Stimulated activated CD8-positive, alpha-beta memory T cell treated with anti-CD3 and anti-CD28 coated beads, Interleukin-7, amount 100 ng/mL, for 48 hours (primary cell): ENCODE results near the gene PAQR6.
"Not testable (repeated sequence)": the region's sequence is repeated elsewhere in the genome, so short reads cannot be mapped to it uniquely, and the experiment has no call there.

Experiments used
- DNase-seq, 2 donors: peaks; one replicate each; pipeline ENCODE4 v3.0.0-alpha.2; 2020; ENCODE audit warnings: low read depth in 1 of 2; ENCODE audit errors: extremely low read depth in 1 of 2

The PAQR6 gene

DNA sequence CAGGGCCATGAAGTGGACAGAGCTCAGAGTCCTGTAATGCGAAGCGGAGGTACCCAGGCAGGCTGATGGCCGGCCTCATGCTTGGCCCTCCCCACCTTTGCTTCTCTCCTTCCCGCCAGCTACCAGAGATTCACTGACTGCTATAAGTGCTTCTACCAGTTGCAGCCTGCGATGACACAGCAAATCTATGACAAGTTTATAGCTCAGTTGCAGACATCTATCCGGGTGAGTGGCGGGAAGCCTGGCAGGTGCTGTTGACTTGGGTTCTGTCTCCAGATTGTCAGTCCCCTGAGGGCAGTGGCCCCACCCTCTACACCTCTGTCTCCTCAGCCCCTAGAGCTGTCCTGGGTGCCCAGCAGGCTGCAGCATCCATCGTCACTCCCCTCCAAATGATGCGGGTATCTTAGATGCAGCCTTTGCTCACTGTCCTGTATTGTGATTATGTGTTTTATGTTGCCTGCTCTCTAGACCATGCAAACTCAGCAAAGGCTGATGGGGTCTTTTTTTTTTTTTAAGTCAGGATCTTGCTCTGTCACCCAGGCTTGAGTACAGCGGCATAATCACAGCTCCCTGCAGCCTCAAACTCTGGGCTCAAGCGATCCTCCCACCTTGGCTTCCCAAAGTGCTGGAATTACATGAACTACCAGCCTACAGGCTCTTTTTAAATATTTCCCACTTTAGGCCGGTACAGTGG, 15.5 kb downstream of the PAQR6 start:
- DNase-seq, result no peak

DNA sequence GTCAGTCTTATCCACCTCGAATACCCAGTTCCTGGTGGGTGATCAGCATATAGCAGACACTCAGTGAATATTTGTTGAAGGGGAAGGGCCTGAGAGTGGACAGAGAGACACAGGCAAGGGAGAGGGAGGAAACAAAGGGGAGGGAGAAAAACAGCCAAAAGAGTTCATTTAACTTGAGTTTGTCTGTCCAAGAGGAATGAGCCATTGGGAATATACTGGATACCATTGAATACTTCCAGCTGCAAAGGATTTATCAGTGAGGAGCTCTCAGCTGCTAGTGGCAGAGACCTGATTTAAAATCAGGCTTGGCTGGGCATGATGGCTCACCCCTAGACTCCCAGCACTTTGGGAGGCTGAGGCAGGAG, 17.4 kb downstream of the PAQR6 start:
- DNase-seq, result no peak

DNA sequence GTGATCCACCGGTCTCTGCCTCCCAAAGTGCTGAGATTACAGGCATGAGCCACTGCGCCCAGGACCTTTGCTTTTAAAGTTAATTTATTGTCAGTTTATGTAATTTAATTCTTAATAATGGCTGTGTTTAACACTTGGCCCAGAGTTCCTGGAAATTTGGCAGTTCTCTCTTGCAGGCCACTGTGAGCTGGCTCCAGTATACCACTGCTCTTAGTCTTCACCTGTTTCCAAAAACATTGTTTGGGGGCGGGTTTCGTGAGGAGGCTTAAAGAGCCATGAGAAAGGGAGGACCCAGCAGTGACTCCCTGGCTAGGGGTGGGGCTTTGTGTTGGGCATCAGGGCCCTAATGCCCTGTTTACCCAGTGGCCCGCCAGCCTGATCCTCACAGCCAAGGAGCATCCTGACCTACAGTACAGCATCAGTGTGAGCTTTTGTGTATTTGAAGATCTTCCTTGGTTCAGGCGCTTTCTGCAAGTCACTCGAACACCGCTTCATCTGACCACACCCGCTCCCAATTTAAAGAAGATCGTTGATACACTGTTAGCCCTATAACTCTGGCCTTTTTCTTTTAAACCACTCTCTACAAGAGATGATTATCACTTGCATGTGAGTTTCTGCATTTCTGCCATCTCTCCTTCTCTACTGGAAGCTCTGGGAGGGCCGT, 17.9 kb downstream of the PAQR6 start:
- no peak for DNase-seq

DNA sequence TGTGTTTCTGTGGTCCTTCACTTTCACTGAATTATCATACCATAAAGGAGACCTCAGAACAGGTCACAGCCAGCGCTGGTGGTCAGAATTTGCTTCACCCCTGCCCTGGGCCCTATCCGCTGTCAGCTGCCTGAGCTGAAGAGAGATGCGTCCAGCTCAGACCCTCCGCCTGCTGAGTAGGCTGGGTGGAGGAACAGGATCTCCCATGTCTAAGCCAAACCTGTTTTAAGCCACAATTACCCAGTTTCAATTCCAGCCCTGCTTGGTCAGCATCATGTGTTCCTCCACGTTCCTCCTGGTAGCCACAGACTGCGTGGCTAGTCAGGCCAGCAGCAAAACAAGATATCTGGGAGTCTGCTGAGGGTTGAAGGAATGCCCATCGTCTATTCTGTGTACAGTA, 19.4 kb downstream of the PAQR6 start:
- DNase-seq, result no peak

DNA sequence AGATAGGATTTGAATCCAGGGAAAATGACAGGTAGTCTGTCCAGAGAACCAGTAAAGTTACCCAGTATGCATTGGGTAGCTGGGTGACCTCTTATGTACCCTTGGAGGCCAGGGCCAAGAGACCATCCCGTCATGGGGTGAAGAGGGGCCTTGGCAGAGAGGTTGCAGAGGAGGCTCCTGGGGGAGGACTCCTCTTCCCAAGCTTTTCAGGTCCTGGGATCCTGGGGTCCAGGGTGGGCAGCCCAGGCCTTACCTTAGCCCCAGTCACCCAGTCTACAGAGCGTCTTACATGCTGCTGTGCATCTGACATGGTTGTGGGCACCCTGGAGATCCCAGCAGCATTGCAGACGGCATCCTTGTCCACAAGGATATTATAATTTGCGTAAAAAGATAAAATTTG, 21.1 kb downstream of the PAQR6 start:
- no peak for DNase-seq

DNA sequence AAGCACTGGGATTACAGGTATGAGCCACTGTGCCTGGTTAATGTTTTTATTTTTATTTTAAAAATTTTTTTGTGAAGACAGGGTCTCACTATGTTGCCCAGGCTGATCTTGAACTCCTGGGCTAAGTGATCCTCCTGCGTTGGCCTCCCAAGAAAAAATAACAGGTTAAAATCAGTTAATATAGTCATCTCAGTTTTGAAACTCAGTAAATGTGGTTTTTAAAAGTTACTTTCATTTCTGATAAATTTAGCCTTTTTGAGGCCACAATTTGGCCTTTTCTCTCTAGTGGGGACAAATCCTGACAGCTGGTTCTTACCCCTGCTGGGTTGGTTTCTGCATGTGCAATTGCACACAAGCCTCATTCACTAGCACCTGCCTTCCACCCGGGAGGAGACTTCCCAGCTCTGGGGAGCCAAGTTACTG, 21.7 kb downstream of the PAQR6 start:
- DNase-seq, result no peak

DNA sequence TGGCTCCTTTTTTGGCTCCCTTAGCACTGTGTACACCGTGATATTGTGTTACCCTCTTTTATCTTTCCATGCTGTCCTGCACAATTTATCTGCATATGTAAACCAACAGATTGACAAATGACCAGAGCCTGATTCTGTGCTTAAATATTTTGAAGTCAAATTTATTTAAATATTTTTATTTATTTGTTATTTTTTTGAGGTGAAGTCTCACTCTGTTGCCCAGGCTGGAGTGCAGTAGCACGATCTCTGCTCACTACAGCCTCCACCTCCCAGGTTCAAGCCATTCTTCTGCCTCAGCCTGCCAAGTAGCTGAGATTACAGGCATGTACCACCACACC, 22.2 kb downstream of the PAQR6 start:
- no peak for DNase-seq

DNA sequence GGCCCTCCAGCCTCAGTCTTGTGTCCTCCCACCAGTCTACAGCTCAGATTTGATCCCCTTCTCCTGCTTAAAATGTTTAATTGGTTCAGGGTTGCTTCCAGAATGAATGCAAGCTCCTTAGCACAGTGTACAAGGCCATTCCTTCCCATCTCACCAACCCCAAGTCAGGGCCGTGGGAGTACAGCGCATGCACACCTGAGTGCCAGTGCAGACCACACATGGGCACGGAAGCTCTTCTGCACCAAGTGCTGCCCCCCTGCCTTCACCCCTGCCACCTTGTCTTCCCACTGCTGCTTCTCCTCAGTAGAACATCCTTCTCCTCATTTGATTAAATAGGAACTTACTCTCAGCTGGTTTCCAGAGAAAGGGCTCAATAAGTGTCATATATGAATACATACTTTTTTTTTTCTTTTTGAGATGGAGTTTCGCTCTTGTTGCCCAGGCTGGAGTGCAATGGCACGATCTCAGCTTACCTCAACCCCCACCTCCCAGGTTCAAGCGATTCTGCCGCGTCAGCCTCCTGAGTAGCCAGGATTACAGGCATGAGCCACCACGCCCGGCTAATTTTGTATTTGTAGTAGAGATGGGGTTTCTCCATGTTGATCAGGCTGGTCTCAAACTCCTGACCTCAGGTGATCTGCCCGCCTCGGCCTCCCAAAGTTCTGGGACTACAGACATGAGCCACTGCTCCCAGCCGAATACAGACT, 25.7 kb downstream of the PAQR6 start:
- no peak for DNase-seq

DNA sequence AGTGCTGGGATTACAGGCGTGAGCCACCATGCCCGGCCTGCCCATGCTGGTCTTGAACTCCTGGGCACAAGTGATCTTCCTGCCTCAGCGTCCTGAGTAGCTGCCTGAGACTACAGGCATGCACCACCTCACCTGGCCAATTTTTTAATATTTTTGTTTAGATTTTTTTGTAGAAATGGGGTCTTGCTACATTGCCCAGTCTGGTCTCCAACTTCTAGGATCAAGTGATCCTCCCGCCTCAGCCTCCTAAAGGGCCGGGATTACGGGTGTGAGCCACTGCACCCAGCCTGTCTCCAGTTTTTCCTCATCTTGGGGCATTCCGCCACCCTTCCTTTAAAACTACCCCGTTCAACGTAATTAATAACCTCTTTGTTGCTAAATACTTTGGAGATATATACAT, 27.6 kb downstream of the PAQR6 start:
- DNase-seq, result no peak

DNA sequence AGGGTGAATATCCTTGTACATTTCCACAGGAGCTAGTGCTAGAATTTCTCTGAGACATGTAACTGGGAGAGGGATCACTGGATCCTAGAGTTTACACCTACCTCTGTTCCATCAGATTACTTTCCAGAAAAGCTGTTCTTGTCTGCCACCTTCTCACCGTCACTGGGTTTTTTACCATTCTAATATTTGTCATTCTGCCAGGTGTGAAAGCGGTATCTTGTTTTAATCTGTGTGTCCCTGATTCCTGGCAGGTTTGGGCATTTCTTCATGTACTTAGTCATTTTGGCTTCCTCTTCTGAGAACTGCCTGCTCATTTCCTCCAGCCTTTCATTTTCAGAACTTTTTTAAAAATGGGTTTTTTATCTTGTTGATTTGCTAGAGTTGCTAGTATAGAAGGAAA, 30.0 kb downstream of the PAQR6 start:
- no peak for DNase-seq

DNA sequence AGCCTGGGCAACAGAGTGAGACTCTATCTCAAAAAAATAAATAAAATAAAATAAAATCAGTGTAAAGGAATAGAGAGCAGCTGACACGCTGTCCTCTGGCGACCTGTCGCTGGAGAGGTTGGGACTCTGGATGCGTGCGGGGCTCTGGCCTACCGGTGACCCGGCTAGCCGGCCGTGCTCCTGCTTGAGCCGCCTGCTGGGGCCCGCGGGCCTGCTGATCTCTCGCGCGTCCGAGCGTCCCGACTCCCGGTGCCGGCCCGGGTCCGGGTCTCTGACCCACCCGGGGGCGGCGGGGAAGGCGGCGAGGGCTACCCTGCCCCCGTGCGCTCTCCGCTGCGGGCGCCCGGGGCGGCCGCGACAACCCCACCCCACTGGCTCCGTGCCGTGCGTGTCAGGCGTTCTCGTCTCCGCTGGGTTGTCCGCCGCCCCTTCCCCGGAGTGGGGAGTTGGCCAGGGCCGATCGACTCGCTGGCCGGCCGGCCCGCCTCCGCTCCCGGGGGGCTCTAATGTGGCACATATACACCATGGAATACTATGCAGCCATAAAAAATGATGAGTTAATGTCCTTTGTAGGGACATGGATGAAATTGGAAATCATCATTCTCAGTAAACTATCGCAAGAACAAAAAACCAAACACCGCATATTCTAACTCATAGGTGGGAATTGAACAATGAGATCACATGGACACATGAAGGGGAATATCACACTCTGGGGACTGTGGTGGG, 31.3 kb downstream of the PAQR6 start:
- not testable (repeated sequence) for DNase-seq

DNA sequence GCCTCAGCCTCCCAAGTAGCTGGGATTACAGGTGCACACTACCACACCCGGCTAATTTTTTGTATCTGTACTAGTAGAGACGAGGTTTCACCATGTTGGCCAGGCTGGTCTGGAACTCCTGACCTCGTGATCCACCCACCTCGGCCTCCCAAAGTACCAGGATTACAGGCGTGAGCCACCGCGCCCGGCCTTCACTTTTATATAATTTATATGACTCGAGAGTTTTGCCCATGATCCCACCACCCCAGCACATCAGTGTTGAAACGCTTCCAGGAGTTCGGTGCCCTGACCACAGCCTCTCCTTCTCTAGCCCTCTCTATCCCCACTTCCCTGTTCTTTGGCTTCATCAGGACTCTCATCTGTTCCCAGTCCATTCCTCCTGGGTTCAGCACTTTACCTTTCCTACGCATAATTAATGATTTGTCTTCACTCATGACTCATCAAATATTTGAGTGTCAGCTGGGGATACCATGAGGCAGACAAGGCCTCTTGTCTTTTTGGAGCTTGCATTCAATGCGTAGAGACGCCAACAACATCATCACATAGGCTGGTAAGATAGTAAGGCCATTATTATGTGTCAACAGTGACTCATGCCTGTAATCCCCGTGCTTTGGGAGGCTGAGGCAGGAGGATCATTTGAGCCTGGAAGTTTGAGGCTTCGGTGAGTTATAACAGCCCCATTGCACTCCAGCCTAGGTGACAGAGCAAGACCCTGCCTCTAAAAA, 33.7 kb downstream of the PAQR6 start:
- DNase-seq, result no peak

DNA sequence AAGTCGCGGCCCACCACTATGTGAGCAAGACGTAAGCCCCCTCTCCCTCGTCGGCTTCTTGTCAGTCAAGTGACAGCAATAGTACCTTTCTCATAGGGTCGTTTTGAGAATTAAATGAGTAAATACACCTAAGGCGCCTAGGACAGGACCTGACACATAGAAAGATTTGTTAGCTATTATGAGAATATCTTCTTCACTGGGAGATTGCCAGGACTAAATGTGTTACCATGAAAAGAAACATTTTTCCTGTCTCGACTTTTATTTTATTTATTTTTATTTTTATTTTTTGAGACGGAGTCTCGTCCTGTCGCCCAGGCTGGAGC, 34.3 kb downstream of the PAQR6 start:
- no peak for DNase-seq

DNA sequence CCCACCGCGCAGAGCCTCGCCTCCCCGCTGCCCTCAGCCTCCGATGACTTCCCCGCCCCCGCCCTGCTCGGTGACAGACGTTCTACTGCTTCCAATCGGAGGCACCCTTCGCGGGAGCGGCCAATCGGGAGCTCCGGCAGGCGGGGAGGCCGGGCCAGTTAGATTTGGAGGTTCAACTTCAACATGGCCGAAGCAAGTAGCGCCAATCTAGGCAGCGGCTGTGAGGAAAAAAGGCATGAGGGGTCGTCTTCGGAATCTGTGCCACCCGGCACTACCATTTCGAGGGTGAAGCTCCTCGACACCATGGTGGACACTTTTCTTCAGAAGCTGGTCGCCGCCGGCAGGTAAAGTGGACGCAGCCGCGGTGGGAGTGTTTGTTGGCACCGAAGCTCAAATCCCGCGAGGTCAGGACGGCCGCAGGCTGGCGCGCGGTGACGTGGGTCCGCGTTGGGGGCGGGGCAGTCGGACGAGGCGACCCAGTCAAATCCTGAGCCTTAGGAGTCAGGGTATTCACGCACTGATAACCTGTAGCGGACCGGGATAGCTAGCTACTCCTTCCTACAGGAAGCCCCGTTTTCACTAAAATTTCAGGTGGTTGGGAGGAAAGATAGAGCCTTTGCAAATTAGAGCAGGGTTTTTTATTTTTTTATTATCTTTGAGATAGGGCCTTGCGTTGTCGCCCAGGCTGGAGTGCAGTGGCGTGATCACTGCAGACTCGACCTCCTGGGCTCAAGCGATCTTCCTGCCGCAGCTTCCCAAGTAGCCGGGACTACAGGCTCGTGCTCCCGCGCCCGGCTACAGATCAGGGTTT, 34.8 kb downstream of the PAQR6 start, which contains the start of gene PMF1:
Gene PMF1, plus strand, starts transcription at position 175 of the 811 bp plus-strand sequence. Its CDS starts 9 bp downstream, at position 184.
- DNase-seq, result peak; percentile 92 to 97

DNA sequence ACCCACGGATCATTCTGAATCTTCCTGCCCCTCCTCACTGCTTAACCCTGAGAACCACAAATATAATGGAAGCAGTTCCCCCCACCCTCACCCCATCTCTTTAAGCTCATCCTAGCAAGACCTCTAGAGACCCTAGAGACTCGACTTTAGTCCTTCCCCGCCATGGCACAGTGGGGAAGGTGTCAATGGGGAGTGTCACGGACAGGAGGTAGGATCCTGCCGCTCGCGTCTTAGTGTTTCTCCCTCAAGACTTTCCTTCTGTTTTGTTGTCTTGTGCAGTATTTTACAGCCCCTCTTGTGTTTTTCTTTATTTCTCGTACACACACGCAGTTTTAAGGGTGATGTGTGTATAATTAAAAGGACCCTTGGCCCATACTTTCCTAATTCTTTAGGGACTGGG, 35.7 kb downstream of the PAQR6 start:
- DNase-seq, result no peak

DNA sequence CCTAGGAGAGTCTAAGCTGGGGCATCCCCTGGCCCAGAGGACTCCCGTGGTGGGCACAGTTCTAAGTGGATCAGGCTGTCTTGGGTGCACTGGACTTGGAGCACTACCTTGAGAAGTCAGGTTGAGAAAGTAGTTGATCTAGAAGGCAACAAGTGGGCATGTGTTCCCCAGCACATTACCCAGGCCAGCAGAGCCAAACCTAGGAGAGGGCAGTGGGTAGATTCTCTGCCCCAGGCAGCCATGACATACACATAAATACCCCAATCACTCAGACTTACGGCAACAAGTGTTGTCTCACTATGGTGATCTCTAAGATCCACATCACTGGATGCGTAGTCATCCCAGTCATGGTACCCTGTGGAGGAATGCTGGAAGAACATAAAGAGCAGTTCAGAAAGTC, 36.6 kb downstream of the PAQR6 start:
- DNase-seq, result no peak

DNA sequence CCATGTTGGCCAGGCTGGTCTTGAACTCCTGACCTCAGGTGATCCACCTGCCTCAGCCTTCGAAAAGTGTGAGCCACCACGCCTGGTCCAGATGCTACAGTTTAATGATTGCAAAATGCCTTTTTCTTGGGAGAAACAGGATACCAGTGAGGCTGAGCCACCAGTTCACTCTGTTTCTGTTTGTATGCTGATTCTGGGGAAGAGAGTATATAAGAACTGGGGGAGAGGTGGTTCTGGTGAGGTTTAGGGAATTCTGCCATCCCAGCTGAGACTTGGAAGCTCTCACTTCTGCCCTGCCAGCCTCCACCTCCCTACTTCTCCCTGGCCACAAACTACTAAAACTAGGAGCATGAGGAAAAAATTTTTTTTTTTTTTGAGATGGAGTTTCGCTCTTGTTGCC, 43.2 kb downstream of the PAQR6 start:
- no peak for DNase-seq

DNA sequence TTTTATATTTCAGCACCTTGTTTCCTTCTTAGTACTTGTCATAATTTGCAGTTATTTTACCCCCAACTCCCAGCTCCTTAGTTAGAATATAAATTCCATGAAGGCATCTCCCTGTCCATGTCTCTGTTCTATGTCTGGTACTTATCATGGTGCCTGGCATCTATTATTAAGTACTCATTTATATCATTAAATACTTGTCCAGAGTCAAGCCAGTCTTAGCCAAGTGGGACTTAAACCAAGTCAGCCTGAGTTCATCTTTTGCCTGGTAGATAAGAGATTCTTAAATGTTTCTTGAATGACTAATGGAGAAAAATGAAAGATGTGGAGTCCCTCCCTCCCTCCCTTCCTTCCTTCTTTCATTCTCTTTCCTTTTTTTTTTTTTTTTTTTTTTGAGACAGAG, 44.5 kb downstream of the PAQR6 start:
- DNase-seq, result no peak

DNA sequence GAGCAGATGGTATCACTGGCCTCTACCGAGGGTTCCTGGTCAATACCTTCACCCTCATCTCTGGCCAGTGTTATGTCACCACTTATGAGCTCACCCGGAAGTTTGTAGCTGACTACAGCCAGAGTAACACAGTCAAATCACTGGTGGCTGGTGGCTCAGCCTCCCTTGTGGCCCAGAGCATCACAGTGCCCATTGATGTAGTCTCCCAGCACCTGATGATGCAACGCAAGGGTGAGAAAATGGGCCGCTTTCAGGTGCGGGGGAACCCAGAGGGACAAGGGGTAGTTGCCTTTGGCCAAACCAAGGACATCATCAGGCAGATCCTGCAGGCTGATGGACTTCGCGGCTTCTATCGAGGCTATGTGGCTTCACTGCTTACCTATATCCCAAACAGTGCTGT, 47.8 kb downstream of the PAQR6 start:
- no peak for DNase-seq

DNA sequence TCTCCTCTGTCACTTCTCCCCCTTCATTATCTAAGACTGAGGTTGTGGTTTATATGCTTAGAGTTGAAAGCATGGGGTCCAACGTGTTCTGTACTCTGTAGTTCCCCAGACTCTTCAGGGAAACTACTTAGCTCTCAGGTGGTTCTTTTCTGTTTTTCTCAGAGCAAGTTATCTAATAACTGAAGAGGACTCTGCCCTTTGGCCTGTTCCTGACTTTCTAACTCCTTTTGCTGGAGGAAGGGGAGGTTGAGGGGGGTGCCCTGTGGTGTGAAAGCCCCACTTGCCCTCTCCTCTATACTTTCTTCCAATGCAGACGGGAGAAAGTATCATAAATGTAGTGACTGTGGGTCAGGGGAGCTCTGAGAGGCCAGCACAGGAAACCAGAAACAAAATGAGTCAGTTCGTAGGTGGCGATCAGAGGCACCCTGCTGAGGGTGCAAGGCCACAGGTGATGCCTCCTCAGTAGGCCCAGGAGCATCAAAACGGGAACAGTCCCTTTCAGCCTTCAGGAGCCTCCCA, 49.0 kb downstream of the PAQR6 start:
- no peak for DNase-seq
